22Rv1 (cell line): ENCODE data around the gene SMTNL2.

Experiments used
- H3K27ac ChIP-seq: fragments of 450-650 bp; 2 replicates; pipeline ENCODE4 v1.5.1; 2017
- ZFX ChIP-seq: fragments of 450-650 bp; IDR thresholded peaks from 2 replicates; pipeline ENCODE4 v1.6.1; 2017; ENCODE audit warnings: antibody characterized with exemption, borderline replicate concordance
- TF ChIP-seq, protein P1 (sequence below): fragments of 450-650 bp; IDR thresholded peaks from 2 replicates; pipeline ENCODE4 v1.5.1; 2017; ENCODE audit warnings: mild to moderate bottlenecking

Gene SMTNL2

DNA sequence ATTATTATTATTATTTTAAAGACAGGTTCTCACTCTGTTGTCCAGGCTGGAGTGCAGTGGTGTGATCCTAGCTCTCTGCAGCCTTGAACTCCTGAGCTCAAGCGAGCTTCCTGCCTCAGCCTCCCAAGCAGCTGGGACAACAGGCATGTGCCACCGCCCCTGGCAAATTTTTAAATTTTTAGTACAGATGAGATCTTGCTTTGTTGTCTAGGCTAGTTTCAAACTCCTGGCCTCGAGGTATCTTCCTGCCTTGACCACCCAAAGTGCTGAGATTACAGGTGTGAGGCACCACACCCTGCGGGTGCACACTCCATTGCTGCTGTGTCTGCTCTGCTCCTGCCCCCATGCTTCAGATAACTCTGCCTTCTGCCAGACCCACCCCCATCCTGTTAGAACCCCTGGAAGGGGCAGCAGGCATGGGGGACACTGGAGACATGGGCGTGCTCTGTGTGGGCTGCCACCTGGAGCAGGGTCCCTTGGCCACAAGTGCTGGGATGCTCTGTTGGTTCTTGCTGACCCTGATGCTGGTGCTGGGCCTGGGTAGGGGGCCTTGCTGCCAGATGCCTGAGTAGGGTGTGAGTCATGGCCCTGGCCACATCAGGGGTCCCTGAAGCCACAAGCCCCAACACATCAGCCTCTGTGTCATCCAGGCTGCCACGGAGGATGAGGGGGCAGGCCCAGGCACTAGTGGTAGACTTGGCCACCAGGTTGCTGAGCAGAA lies 26.5 kb upstream of the SMTNL2 start:
- H3K27ac ChIP-seq = no peak overlapping the region
- TF ChIP-seq ZFX = no peak
- TF ChIP-seq, protein P1, sequence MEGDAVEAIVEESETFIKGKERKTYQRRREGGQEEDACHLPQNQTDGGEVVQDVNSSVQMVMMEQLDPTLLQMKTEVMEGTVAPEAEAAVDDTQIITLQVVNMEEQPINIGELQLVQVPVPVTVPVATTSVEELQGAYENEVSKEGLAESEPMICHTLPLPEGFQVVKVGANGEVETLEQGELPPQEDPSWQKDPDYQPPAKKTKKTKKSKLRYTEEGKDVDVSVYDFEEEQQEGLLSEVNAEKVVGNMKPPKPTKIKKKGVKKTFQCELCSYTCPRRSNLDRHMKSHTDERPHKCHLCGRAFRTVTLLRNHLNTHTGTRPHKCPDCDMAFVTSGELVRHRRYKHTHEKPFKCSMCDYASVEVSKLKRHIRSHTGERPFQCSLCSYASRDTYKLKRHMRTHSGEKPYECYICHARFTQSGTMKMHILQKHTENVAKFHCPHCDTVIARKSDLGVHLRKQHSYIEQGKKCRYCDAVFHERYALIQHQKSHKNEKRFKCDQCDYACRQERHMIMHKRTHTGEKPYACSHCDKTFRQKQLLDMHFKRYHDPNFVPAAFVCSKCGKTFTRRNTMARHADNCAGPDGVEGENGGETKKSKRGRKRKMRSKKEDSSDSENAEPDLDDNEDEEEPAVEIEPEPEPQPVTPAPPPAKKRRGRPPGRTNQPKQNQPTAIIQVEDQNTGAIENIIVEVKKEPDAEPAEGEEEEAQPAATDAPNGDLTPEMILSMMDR = no peak

DNA sequence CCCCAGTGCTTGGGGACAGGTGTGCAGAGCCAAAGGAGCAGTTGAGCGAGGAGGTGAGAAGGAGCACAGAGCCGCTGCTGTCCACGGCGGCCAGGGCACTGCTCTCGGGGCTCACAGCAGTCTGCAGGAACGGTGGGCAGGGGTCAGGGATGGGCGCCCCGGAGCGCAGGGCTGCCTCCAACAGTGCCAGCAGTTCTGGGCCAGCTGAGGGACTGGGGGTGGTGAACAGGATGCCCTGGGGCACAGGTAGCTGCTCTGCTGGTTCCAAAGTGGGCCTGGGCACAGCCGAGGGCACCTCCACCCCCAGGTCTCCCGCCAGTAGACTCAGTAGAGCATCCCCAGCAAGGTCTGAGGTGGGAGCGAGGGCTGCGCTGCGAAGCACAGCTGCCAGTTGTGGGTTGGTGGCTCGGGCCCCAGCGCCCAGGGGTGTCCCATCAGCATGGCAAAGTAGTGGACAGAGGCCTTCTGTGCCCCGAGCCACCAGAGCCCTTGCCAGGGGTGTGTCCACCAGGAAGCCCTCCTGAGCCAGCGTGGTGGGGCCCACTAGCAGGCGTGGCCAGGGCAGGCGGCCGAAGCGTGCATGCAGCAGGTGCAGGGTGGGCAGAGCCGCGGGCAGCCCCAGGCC lies 25.9 kb upstream of the SMTNL2 start:
- H3K27ac ChIP-seq = no peak overlapping the region
- TF ChIP-seq, protein P1 = no peak
- TF ChIP-seq ZFX = no peak

DNA sequence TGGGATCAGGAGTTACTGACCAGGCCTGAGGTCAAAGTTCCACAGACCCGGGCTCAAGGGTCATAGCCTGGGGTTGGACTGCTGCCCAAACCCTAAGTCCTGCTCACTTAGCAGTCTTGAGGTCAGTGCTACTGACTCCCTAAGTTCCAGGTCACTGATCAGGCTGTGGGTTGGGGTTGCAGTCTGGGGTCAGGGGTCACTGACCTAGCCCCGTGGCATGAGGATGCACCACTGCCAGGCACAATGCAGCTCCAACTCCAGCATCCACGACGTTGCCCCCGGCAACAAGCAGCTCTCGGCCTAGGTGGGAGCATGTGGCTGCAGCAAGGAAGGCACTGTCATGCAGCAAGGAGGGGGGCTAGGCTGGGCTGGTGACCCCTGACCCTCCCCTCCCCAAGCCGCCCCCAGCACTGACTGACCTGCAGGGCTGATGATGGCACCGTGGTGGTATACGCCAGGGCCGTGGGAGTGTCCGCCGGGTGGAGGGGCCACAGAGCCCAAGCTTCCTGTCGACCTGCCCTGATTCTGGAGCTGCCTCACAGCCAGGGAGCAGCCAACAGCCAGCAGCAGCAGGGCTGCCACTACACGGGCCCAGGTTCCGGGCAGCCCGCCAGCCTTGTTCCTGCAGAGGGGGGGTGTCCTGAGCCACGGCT lies 25.1 kb upstream of the SMTNL2 start:
- no peak overlapping the region for H3K27ac ChIP-seq
- no peak for TF ChIP-seq ZFX
- TF ChIP-seq, protein P1 = no peak

DNA sequence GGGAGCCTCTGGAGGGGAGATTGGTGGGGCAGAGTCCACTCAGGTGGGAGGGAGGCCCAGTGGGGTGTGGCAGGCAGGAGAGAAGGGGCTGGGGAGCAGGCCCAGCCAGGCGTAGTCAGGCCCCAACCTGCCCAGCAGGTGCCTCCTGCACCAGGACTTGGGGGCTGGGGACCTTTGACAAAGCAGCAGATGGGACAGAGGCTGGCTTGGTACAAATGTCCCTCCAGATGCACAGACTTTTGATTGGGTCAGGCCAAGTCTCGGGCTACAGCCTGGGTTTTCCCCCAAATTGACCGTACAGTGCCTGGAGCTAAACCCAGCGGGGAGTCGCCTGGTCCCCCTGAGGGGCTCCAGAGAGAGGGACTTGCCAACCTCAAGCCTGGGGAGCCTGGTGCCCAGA lies 24.4 kb upstream of the SMTNL2 start:
- H3K27ac ChIP-seq = no peak overlapping the region
- no peak for TF ChIP-seq ZFX

DNA sequence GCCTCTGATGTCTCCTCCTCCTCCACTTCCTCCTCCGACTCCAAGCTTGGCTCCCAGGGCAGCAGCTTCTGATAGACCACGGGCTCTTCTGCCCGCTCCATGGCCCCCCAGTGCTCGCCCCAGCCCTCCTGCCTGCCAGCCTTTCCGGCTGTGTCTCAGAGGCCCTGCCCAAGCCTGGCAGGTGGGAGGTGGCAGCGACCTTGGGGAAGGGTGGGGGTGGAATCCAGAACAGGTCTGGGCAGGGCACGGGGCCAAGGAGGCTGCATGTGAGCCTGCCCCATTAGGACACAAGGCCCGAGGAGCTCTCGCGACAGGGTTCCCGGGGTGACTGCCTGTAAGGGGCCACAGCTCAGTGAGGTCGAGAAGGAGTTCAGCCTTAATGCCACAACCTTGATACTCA lies 23.9 kb upstream of the SMTNL2 start, which contains the start of gene GGT6:
Gene GGT6, minus strand, starts transcription at position 157 of the 400 bp plus-strand sequence. Its CDS starts 56 bp downstream, at position 101.
- H3K27ac ChIP-seq = no peak within 1 kb of the TSS
- TF ChIP-seq, protein P1 = no peak
- TF ChIP-seq ZFX = no peak

DNA sequence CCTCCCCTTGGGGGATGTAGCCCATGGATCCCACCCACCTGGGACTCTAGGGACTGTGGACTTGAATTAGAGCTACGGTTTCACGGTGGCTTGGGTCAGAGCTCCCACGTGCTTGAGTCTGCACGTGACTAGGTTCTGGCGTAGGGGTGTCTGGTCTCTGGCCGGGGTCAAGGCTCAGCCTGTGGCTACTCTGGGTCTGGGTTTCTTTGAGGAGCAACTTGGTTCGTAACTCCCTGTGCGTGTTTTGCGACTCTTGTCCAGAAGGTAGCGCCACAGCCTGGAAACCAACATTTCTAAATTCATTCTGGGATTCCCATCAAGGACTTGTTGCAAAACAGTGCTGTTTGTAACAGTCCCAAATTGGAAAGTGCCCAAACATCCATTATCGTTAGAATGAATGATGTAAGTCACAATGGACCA lies 23.5 kb upstream of the SMTNL2 start:
- H3K27ac ChIP-seq = no peak overlapping the region
- no peak for TF ChIP-seq ZFX
- TF ChIP-seq, protein P1 = 0 out of 2 replicates have a peak, but pooled peaks have one; percentile 9

DNA sequence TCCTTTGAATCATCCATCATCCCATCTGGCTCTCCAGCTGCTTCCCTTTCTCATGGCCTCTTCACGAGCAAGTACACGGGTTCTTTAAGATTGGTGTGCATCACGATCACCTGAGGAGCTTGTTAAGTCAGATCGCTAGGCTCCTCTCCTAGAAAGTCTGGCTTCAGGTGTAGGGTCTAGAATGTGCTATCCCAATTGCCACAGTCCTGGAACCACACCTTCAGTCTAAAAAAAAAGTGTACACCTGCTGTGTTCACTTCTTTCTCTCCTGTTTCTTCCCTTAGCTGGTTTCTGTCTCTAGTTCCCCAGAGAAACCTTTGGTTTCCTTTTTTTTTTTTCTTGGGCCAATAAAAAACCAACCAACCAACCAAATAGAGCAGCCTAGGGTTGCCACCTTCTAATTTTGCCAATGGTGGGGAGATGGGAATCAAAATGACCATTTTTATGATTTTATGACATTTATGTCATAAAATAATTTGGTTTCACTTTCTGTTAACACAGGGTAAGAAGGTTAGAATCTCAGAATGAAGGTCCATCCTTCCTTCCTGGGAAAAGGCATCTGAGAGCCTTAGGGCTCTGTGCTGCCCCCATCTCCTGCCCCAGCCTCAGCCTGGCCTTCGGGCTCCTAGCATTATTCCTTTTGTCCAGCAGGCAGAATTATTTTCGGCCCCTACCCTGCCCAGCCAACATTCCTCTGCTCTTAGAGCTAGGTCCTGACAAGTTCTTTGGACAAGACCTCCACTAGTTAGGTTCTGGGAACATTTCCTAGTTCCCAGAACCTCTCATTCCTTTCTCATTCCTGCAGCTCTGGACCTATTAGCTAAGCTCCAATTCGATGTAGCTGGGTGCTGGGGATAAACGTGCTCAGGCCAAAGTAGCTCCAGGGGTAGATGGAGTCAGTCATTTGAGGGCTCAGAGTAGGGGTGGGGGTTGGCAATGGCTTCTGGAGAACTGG lies 22.0 kb upstream of the SMTNL2 start:
- no peak overlapping the region for H3K27ac ChIP-seq
- no peak for TF ChIP-seq ZFX
